EH (cell line): Measurements from ENCODE around the gene CCDC112.

ENCODE experiments used
- DNase-seq: peaks from one replicate; pipeline ENCODE4 v3.0.0-alpha.2; 2015; ENCODE audit warnings: low read depth

Gene CCDC112

DNA sequence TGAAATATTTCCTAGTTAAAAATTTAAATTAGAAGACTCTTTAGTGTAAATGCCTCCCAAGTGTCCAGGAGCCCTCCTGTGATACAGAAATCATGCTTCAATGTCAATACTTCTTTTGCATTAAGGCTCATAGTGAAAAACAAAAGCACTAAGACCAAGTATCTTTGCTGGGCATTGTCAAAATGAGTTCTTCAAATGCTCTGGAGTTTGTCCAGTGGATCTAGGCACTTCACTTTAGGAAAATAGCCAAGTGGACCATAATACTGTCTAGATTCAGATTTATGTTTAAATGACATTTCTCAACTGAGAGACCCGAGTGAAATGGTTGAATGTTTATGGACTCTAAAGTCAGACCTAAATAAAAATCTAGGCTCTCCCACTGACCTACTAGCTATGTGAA is 21.3 kb upstream of the CCDC112 start:
- DNase-seq: no peak

DNA sequence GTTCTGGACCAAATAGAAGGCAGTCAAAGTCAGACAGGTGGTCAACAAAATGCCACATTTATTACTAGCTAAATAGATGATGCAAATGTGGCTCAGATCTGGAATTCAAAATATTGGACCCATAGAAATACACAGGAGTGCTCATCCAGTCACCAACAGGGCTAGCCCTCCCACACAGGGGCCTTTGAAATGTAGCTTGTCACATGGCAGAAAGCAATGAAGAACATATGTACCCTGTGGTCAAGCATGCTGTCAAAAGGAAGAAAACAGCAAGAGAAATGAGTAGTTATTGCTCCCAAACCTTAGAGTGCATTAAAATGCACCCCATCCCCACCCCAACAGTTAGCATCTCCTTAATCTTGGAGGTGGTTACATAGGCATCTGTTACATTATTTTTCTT is 20.9 kb upstream of the CCDC112 start:
- DNase-seq: no peak

DNA sequence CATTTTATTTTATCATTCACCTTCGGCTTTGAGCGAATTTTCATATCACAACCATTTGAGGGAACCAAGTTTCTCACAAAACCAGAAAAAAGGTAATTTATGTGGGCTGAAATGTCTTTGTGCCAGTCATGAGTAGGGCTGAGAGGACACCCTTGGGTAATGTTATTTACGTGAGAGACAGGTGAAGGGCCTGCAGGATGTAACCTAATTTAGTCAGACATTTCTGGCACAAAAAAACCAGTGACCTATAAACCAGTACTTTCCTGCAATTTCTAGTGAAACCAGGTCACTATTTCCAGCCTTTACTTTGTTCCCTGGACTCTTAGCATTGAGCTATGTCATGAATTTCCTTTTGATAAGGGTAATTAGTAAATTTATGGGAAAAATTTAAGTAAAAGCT is 17.2 kb upstream of the CCDC112 start:
- no peak for DNase-seq

GRCh38 chr5:115313052-115313451 is 16.6 kb upstream of the CCDC112 start:
- no peak for DNase-seq

GRCh38 chr5:115309751-115310370 is 13.4 kb upstream of the CCDC112 start:
- peak; percentile 57 for DNase-seq

DNA sequence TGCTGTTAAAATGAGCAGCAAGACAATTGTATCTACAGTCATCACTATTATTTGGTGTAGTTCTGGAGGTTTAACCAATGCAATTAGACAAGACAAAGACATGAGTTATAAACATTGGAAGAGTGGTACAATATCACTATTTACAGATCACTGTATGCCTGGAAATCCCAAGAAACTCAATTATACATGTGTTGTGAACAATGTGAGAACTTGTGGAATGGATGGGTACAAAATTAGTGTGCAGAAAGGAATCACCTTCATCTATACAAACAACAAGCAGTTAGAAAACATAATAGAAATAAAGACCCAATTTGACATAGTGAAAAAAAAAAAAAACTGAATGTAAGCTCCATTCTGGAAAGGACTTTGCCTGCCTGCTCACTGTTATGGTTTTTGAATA is 12.4 kb upstream of the CCDC112 start:
- DNase-seq: no peak

- no peak for DNase-seq
Measured at GRCh38 chr5:115306011-115306536, 9.6 kb upstream of the CCDC112 start.

GRCh38 chr5:115304496-115304895 is 8.0 kb upstream of the CCDC112 start:
- no peak for DNase-seq

DNA sequence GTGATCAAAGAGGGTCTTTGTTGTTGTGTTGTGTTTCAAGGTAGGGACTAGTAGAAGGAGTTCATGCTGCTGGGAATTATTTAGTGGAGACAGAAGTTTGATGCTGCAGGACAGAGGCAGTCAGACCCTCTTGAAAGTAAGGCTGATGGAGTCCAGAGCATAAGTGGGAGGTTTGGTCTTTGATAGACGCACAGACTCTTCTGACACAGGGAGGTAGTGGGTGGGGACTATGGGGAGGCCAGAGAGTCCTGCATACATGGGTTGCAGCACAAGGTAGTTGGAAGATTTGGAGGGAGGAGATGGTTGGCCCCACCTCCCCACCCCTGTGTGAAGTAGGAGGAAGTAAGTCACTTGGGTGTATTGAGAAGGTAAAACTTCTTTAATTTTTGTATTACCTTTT is 2.4 kb upstream of the CCDC112 start:
- no peak for DNase-seq

DNA sequence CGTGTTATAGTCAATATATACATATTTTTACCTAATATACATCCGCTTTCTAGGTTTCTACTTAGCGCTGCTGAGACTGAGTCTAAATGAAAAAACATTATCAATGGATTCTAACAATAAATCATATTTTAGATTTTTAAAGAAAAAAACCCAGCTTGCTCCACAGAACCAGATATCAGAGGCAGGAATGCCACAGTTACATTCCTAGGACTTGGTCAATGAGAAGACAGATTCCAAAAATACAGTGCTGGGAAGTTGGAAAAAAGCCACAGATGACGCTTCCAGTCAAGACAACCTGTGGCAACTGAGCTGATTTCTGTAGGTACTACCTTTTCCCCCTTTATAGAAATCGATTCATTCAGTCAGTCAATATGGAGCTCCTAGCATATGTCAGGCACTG is 577 bp upstream of the CCDC112 start:
- peak; percentile 52 for DNase-seq

GRCh38 chr5:115295777-115296123 is 704 bp downstream of the CCDC112 start:
- no peak for DNase-seq

- no peak for DNase-seq
Measured at GRCh38 chr5:115291397-115291796, 5.1 kb downstream of the CCDC112 start.

DNA sequence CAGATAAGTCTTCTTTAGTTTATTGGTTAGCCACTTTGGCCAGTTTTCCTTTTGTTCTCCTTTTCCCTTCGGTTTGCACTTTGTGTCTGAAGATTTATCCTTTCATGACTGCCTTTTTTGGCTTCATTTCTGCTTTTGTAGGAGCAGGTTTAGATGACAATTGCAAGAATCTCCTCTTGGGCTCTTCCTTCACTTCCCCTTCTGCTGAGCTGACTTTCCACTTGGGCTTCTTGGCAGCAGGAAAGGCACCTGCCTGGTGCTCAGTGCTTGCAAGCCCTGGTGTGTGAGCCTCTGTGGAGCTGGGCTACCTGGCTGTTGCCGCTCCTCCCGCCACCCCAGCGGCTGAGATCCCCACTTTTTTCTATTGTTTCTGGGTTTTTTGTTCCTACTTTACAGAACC is 7.3 kb downstream of the CCDC112 start:
- DNase-seq: no peak

DNA sequence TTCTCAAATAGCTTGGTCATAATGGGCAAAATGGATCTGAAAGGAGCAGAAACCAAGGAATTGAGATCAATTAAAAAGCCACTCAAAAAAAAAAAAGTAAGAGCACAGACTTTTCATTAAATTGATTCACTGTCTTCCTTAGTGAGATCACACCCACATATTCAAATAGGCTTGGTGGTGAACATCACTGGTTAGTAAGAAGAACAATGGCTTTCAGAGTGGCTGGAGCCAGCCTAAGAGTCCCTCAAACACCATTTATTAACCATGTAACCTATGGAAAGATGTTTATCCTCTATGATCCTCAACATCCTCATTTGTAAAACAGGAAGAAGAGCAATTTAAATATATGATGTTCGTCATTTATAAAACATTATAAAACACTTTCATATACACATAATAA is 12.4 kb downstream of the CCDC112 start:
- DNase-seq: no peak

DNA sequence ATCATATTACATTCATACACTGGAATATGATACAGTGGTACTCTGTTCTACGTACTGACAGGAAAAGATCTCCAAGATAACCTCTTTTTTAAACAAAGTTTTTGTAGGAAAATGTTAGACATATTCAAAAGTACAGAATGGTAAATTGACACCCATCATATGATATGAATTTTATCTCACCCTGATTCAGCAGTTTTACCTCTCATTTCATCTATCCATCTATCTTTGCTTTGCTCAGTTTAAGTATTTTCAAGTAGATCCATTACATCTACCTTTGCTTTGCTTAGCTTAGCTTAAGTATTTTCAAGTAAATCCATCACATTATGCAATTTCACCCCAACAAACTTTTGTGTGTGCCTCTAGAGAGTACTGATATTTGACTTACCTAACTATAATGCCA is 14.3 kb downstream of the CCDC112 start:
- DNase-seq: no peak

DNA sequence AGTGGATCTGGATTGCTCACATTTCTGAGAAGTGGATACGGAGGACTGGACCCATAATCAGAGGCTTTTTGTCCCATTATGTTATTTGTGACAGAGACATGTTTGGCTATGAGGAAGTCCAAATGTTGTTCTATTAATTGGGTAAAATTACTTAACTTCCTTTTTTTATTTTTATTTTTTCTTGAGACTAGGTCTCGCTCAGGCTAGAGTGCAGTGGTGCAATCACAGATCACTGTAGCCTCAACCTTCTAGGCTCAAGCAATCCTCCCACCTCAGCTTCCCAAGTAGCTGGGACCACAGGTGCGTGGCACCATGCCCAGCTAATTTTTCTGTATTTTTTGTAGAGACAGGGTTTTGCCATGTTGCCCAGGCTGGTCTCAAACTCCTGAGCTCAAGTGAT is 21.9 kb downstream of the CCDC112 start:
- DNase-seq: no peak

DNA sequence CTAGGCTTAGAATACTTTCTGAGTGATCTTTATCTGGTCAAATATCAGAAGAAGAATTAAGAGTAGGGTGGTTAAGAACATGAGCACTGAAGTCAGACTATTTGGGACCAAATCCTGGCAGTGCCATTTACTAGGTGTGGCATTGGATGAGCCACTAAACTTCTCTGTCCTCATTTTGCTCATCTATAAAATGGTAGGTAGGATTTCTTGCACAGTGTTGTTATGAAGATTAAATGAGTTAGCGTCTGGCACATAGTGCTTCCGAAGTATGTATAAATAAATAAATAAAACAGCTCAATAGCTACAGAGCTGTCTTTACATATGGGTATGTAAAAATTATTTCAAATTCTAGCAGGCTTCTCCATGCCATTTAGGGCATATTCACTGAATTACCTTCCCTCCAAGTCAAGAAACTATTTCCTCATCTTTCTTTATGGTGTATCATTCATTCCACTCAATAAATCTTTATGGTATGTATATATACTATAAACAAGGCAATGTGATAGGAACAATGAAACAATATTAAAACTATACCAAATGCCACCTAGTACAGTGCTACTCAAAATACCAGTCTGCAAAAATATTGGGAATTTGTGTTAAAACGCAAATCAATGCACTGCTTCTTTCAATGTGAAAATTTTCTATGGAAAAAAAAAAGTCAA is 24.0 kb downstream of the CCDC112 start:
- no peak for DNase-seq

- DNase-seq: no peak
Measured at GRCh38 chr5:115271295-115272050, 25.0 kb downstream of the CCDC112 start.

DNA sequence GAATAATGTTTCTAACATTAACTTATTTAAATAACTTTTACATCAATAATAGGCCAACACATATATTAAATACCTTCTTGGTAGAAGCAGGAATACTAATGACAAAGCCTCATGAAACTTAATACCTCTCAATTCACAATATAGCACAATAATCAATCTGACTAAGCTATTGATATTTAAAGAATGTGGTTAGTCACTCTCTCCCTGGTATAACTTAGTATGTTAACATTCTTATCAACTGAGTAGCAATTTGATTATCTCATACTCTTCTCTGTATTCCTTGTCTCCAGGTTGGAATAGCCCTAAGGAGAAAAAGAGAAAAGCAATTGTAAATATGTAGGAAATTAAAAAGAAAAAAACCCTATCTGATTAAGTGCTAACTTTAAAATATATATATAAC is 28.8 kb downstream of the CCDC112 start:
- DNase-seq: peak; percentile 36

- DNase-seq: no peak
Measured at GRCh38 chr5:115265220-115265619, 31.2 kb downstream of the CCDC112 start.

- DNase-seq: no peak
Measured at GRCh38 chr5:115264786-115265185, 31.7 kb downstream of the CCDC112 start.

GRCh38 chr5:115263078-115263380 is 33.4 kb downstream of the CCDC112 start:
- DNase-seq: no peak

GRCh38 chr5:115262321-115263077 is 34.0 kb downstream of the CCDC112 start, which contains the start of gene PGGT1B:
PGGT1B (minus strand) TSS chr5:115262877; CDS start chr5:115262851, 26 bp downstream.
- DNase-seq: peak; percentile 72
